Endothelial cell (in vitro differentiated cells): ENCODE measurements around the gene SH2D4B. TPM values are rescaled to one million over a fixed set of nuclear protein-coding genes. Genes with fewer than 3 reads are reported as not detected.

ENCODE experiments used
- DNase-seq: peaks from one replicate; pipeline ENCODE4 v3.0.0; 2021; ENCODE audit warnings: low spot score
- H3K27ac Mint-ChIP-seq: one replicate; pipeline ENCODE4 v1.8.0; 2021; ENCODE audit warnings: mixed read lengths, inconsistent platforms; ENCODE audit not compliant: unreplicated experiment
- H3K27me3 Mint-ChIP-seq: one replicate; pipeline ENCODE4 v1.8.0; 2021; ENCODE audit warnings: mild to moderate bottlenecking, moderate library complexity, mixed read lengths, inconsistent platforms; ENCODE audit not compliant: unreplicated experiment
- H3K36me3 Mint-ChIP-seq: one replicate; pipeline ENCODE4 v1.8.0; 2021; ENCODE audit warnings: mild to moderate bottlenecking, low read depth, mixed read lengths, inconsistent platforms; ENCODE audit not compliant: unreplicated experiment
- H3K4me1 Mint-ChIP-seq: one replicate; pipeline ENCODE4 v1.8.0; 2021; ENCODE audit warnings: mild to moderate bottlenecking, mixed read lengths, inconsistent platforms; ENCODE audit not compliant: unreplicated experiment
- H3K4me3 Mint-ChIP-seq: one replicate; pipeline ENCODE4 v1.8.0; 2021; ENCODE audit warnings: mild to moderate bottlenecking, mixed read lengths, inconsistent platforms; ENCODE audit not compliant: unreplicated experiment
- H3K9me3 Mint-ChIP-seq: one replicate; pipeline ENCODE4 v1.8.0; 2021; ENCODE audit warnings: mixed read lengths, inconsistent platforms; ENCODE audit not compliant: unreplicated experiment
- CTCF ChIP-seq: fragments of 200-600 bp; sonication (generic); IDR thresholded peaks from one replicate; pipeline ENCODE4 v1.5.0; 2021; ENCODE audit warnings: antibody characterized with exemption; ENCODE audit not compliant: unreplicated experiment
- total RNA-seq: library from RNA; stranded (reverse); fragmentation: NEBNext Ultra II Directional; extraction: Animal tissue kit (Norgen Biotek cat#: 25700); gene quantifications from one replicate; pipeline ENCODE4 v1.2.1, GENCODE V29; 2021; ENCODE audit not compliant: unreplicated experiment

Gene SH2D4B
- total RNA-seq, 1 donor from 2014 or later, result 0.23 TPM

- Mint-ChIP-seq H3K36me3 (no peaks in the 10 kb centered on the region), H3K27me3 (peaks cover 7% of the 10 kb centered on the region)
These were observed 71.6 kb downstream of the SH2D4B start for GRCh38 chr10:80609331-80609730.

DNA sequence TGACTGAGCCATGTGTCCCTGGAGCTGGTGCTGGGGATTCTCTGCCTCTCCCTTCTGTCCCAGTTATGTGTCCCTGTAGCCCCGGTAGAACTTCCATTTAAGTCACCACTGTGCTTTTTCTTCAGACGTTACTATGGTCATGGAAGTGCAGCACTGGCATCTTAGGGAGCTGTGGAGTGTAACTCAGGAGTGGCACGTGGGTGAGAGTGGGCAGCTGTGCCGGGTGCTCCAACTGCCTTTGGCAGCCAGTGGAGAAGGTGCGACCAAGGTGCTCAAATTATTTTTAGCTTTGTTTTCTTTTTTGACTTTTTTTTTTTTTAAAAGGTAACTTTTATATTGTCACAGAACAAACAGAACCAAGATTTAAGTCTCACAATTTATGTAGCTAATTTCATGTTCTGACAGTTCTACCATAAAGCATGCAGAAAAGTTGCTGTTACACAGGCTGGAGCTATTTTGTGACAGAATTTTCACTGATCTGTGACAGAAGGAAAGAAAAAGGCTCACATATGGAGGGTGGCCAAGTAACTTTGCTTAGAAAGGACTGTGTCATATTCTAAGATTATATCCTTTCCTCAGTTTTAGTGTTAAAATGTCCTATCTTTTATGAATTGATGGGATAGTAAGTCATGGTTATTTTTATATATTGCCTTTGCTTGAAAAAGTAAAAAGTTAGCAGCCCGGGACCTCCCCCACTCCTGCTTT is 73.9 kb downstream of the SH2D4B start:
- Mint-ChIP-seq H3K4me3 (no peak overlapping the region), H3K27me3 (peaks cover 7% of the 10 kb centered on the region), H3K4me1 (peaks cover 19% of the 10 kb centered on the region), H3K27ac (no peak overlapping the region), H3K36me3 (no peaks in the 10 kb centered on the region), H3K9me3 (no peaks in the 10 kb centered on the region)
- DNase-seq, result no peak
- no peak for TF ChIP-seq CTCF

More at GRCh38 chr10:80609331-80609730, 71.6 kb downstream of the SH2D4B start:
- no peak for TF ChIP-seq CTCF
- DNase-seq, result no peak
- Mint-ChIP-seq H3K9me3 (no peaks in the 10 kb centered on the region), H3K4me3 (no peak overlapping the region), H3K27ac (no peak overlapping the region), H3K4me1 (peaks cover 19% of the 10 kb centered on the region)

DNA sequence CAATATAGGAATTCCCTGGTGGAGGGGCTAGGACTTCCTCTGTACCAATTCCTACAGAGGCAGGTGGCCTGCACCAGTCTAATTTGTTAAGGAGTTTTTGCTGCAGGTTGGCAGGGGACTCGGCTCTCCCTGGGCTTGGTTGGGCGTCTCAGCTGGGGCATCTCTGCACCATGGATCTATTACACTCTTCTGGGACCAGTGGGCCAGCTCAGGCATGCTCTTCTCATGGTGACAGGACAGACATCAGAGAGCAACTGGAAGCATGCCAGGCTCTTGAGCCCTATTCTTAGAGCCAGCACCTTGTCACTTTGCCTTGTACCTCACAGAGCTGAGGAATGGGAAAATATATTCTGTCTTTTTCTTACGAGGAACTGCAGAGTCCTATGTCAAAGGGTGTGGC is 74.6 kb downstream of the SH2D4B start:
- Mint-ChIP-seq H3K4me3 (no peak overlapping the region), H3K4me1 (peaks cover 16% of the 10 kb centered on the region), H3K9me3 (no peaks in the 10 kb centered on the region), H3K36me3 (no peaks in the 10 kb centered on the region), H3K27ac (no peak overlapping the region), H3K27me3 (peaks cover 7% of the 10 kb centered on the region)
- no peak for DNase-seq
- no peak for TF ChIP-seq CTCF

DNA sequence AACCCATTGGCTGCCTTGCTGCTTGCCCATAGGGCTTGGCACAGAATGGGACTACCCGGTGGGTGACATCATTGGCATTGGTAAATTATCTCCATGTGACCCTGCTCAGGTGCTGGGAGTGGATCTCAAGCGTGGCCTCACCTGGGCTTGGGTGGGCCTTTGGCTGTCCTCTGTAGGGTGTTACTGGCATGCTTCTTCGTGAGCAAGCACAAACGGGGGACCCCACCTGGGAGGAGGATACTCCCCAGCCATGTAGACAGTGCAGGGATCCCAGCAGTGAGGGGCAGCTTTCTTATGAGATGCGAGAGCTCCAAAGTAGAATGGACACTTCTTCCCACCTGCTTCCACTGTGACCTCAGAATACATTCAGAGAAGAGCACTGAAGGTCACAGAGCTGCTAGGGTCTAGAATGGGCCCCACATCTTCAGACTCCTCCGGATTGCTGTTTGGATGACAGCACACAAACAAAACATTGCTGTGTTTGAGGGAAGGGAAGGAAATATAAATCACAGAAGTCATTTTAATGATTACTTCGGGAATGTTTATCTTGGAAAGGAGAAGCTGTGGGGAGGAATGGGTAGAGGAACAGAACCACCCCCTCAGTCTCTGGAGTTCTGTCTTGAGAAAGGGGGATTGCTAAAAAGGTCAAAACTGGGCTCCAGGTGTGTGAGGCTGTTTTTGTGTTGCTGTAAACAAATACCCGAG is 75.9 kb downstream of the SH2D4B start:
- no peak for TF ChIP-seq CTCF
- peaks cover 3% of the 10 kb centered on the region for H3K4me1 Mint-ChIP-seq
- peaks cover 7% of the 10 kb centered on the region for H3K27me3 Mint-ChIP-seq
- DNase-seq, result no peak
- H3K4me3 Mint-ChIP-seq, result no peak overlapping the region
- H3K9me3 Mint-ChIP-seq, result no peaks in the 10 kb centered on the region
- no peak overlapping the region for H3K27ac Mint-ChIP-seq
- H3K36me3 Mint-ChIP-seq, result no peaks in the 10 kb centered on the region
